Lung (tissue), 12 donors: ENCODE results near the gene ZNF536. TPM values are rescaled to one million over a fixed set of nuclear protein-coding genes. Genes with fewer than 3 reads are reported as not detected.

Source experiments
- ATAC-seq: fragments of 200-7000 bp; cut with Tn5 transposase; one replicate; pipeline ENCODE4 v1.9.1; 2020; ENCODE audit warnings: moderate number of reproducible peaks; ENCODE audit not compliant: insufficient read depth, low FRiP score
- DNase-seq, 3 donors: peaks; one replicate each; pipeline ENCODE4 v3.0.0-alpha.2; 2013 to 2017
- H3K27ac ChIP-seq, 2 donors: one replicate each; pipeline ENCODE4 v1.5.1; 2013; ENCODE audit warnings: mild to moderate bottlenecking in 2 of 2, moderate library complexity in 2 of 2, control low read depth in 1 of 2, inconsistent platforms in 1 of 2, low read depth in 1 of 2, low read length in 1 of 2
- H3K27me3 ChIP-seq, 3 donors: one replicate each; pipeline ENCODE4 v1.5.1; 2013; ENCODE audit warnings: low read length in 2 of 3; ENCODE audit not compliant: control insufficient read depth in 3 of 3, insufficient read depth in 3 of 3
- H3K36me3 ChIP-seq, 4 donors: one replicate each; pipeline ENCODE4 v1.5.1; 2013; ENCODE audit warnings: low read length in 4 of 4, mild to moderate bottlenecking in 1 of 4, moderate library complexity in 1 of 4; ENCODE audit not compliant: control insufficient read depth in 4 of 4, insufficient read depth in 4 of 4
- H3K4me1 ChIP-seq, 5 donors: one replicate each; pipeline ENCODE4 v1.5.1; 2013; ENCODE audit warnings: low read length in 5 of 5, mild to moderate bottlenecking in 2 of 5, moderate library complexity in 1 of 5; ENCODE audit not compliant: control insufficient read depth in 5 of 5, insufficient read depth in 5 of 5
- H3K4me3 ChIP-seq: one replicate; pipeline ENCODE4 v1.5.1; 2013; ENCODE audit warnings: mild to moderate bottlenecking, control low read depth, moderate library complexity
- H3K9ac ChIP-seq, 2 donors: one replicate each; pipeline ENCODE4 v1.5.1; 2013; ENCODE audit warnings: low read length in 2 of 2, control low read depth in 1 of 2; ENCODE audit not compliant: insufficient read depth in 1 of 2
- H3K9me3 ChIP-seq, 4 donors: one replicate each; pipeline ENCODE4 v1.5.1; 2013; ENCODE audit warnings: low read length in 3 of 4, mild to moderate bottlenecking in 1 of 4, moderate library complexity in 1 of 4; ENCODE audit not compliant: control insufficient read depth in 4 of 4, insufficient read depth in 3 of 4
- WGBS, 2 donors: extraction: QIAGEN DNeasy Blood & Tissue Kit; methylation state at CpG; one replicate each; pipeline ENCODE4 v1.1.7; 2013; 5-methylcytosine and 5-hydroxymethylcytosine counted together
- polyA plus RNA-seq, 2 donors: library from polyadenylated mRNA; stranded (reverse); fragments of 200-250 nt; gene quantifications; one replicate each; pipeline ENCODE4 v1.2.1, GENCODE V29; 2013
- total RNA-seq, 2 donors: library from RNA; depleted of rRNA in 1 of 2; stranded (reverse); fragments of >200 nt in 1 of 2; gene quantifications; one replicate each; pipeline ENCODE4 v1.2.1, GENCODE V29; 2014 to 2021
- TF ChIP-seq, protein P1 (sequence below): IDR thresholded peaks from 2 replicates; pipeline ENCODE4 v1.5.1; 2012; ENCODE audit warnings: mild to moderate bottlenecking; ENCODE audit errors: control extremely low read depth, extremely low read depth
- donor health status: control.
- donor health status: control.
- donor health status: Bipolar disorder and iron deficiency.
- donor health status: healthy.
- donor health status: DM: yes; HTN: yes; CAD: no.

ZNF536 gene
- total and polyA plus RNA-seq, 4 donors, result 0.07 to 5.6 (median 0.21) TPM

DNA sequence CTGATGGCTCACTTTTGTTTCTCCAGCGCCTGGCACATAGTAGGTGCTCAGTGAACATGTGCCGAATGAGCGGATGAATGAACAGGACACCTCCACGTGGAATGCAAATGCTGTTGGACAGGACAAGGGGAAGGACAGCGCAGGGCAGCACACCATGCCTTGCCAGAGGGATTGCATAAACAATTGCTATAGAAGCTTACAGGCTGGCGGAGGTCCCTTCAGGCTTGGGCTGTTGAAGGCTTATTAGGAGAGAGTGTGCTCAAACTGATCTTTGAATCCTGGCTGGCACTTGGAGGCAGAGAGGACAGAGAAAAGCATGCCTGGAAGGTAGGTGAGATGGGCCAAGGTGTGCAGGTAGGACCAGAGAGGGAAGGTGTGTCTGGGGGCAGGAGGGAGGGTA is 35.9 kb upstream of the ZNF536 start:
- H3K9me3 ChIP-seq, result peaks cover 0 to 6% (median 0%) of the 10 kb centered on the region in 4 donors
- H3K27me3 ChIP-seq, result no peaks in the 10 kb centered on the region
- ATAC-seq, result no peak
- no peak for DNase-seq
- H3K9ac ChIP-seq, result no peak overlapping the region
- peaks cover 0 to 18% (median 0%) of the 10 kb centered on the region in 5 donors for H3K4me1 ChIP-seq
- H3K4me3 ChIP-seq, result no peak overlapping the region
- H3K27ac ChIP-seq, result no peak overlapping the region
- 83 to 84% methylated on average over 6 of the region's 6 CpGs for WGBS, 2 donors
- no peaks in the 10 kb centered on the region for H3K36me3 ChIP-seq
- TF ChIP-seq, protein P1, sequence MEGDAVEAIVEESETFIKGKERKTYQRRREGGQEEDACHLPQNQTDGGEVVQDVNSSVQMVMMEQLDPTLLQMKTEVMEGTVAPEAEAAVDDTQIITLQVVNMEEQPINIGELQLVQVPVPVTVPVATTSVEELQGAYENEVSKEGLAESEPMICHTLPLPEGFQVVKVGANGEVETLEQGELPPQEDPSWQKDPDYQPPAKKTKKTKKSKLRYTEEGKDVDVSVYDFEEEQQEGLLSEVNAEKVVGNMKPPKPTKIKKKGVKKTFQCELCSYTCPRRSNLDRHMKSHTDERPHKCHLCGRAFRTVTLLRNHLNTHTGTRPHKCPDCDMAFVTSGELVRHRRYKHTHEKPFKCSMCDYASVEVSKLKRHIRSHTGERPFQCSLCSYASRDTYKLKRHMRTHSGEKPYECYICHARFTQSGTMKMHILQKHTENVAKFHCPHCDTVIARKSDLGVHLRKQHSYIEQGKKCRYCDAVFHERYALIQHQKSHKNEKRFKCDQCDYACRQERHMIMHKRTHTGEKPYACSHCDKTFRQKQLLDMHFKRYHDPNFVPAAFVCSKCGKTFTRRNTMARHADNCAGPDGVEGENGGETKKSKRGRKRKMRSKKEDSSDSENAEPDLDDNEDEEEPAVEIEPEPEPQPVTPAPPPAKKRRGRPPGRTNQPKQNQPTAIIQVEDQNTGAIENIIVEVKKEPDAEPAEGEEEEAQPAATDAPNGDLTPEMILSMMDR, result no peak

DNA sequence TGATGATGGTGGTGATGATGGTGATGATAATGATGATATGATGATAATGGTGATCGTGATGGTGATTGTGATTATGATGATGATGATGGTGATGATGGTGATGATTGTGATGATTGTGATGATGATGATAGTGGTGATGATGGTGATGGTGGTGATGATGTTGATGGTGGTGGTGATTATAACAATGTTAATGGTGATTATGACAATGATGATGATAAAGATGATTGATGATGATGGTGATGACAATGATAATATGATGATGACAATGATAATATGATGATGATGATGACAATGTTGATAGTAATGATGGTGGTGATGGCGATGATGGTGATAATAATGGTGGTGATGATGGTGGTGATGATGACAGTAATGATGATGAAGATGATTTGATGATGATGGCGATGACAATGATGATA is 34.1 kb upstream of the ZNF536 start:
- TF ChIP-seq, protein P1, result no peak
- WGBS, 2 donors, result 93 to 96% methylated on average over 3 of the region's 3 CpGs

DNA sequence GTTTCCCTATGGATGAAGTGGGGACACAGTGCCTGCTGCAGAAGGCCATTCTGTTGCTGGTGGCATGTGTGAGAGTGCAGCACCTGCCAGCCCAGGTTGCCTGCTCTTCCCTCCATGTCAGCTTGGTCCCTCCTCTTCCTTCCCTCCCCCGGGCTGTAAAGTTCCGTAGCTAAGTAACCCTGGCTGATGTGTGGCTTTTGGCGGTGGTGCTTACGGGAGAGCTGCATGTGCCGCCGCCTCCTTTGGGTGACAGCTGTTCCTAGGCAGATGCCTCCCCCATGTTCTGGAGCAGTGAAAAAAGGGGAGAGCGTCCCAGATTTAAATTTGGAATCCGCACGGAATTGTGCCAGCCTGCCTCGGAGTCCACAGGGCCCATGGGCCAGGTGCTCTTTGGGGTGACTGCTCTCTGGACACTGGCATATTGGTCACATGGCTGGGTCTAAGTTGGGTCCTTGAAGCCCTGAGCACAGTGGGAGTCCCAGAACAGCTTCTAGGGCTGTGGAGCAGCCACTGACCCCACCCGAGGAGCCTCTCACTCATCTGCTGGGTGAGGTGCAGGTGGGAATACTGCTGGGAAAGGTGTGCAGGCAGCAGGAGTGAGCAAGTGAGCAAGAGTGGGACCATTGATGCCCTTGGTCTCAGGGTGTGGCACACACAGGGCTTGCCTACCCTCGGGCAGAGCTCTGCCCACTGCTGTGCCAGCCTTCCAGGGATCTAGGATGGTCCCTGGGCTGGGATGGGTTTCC is 33.1 kb upstream of the ZNF536 start:
- TF ChIP-seq, protein P1, result no peak
- DNase-seq, result no peak

More for the DNA sequence above, 34.1 kb upstream of the ZNF536 start:
- peak overlapping the region in 1 of 2 donors; percentile 23 for H3K9ac ChIP-seq
- H3K27ac ChIP-seq, result no peak overlapping the region
- DNase-seq (peak in 2 of 3 donors; percentile 34 to 55), ATAC-seq (no peak)
- H3K36me3 ChIP-seq, result no peaks in the 10 kb centered on the region
- H3K27me3 ChIP-seq, result no peaks in the 10 kb centered on the region
- peaks cover 0 to 3% (median 0%) of the 10 kb centered on the region in 4 donors for H3K9me3 ChIP-seq
- H3K4me1 ChIP-seq, result peaks cover 0 to 36% (median 0%) of the 10 kb centered on the region in 5 donors
- no peak overlapping the region for H3K4me3 ChIP-seq

More for the DNA sequence above, 33.1 kb upstream of the ZNF536 start:
- Histone ChIP-seq H3K4me1 (peaks cover 0 to 40% (median 1%) of the 10 kb centered on the region in 5 donors), H3K27ac (no peak overlapping the region), H3K9ac (no peak overlapping the region), H3K36me3 (no peaks in the 10 kb centered on the region), H3K4me3 (no peak overlapping the region), H3K9me3 (no peaks in the 10 kb centered on the region), H3K27me3 (no peaks in the 10 kb centered on the region)
- 88% methylated on average over 12 of the region's 12 CpGs for WGBS, 2 donors
- no peak for ATAC-seq
